ENCODE results near the gene ARMC9. TPM values are rescaled to one million over a fixed set of nuclear protein-coding genes. Genes with fewer than 3 reads are reported as not detected.

Gene ARMC9, protein sequence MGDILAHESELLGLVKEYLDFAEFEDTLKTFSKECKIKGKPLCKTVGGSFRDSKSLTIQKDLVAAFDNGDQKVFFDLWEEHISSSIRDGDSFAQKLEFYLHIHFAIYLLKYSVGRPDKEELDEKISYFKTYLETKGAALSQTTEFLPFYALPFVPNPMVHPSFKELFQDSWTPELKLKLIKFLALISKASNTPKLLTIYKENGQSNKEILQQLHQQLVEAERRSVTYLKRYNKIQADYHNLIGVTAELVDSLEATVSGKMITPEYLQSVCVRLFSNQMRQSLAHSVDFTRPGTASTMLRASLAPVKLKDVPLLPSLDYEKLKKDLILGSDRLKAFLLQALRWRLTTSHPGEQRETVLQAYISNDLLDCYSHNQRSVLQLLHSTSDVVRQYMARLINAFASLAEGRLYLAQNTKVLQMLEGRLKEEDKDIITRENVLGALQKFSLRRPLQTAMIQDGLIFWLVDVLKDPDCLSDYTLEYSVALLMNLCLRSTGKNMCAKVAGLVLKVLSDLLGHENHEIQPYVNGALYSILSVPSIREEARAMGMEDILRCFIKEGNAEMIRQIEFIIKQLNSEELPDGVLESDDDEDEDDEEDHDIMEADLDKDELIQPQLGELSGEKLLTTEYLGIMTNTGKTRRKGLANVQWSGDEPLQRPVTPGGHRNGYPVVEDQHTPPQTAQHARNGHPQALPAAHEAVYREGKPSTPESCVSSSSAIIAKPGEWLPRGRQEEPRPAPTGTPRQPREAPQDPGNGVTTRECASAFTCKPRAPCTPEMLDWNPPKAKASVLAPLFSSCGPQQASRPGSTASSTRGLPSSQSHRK
- total RNA-seq (14.6 and 22.5 TPM in 2 replicates), polyA plus RNA-seq (15.9 and 23.7 TPM in 2 replicates)

GRCh38 chr2:231198291-231199173 lies at the start of gene ARMC9:
Gene ARMC9 (plus strand): TSS chr2:231198631. CDS start chr2:231206239, 7,608 bp downstream.
- Histone ChIP-seq H3K9me3 (ENCODE audit: low read depth) (no peaks in the 10 kb centered on the region), H3K27me3 (no peaks in the 10 kb centered on the region), H2AFZ (peak within 1 kb of the TSS; percentile 98), H3K4me2 (peak within 1 kb of the TSS; percentile 85), H4K20me1 (ENCODE audit: insufficient read depth, poor library complexity, severe bottlenecking) (no peaks in the 10 kb centered on the region), H3K9me2 (replicated peaks; ENCODE audit: insufficient read depth) (no peaks in the 10 kb centered on the region), H3K36me3 (replicated peaks; ENCODE audit: insufficient read depth, low read depth) (no peaks in the 10 kb centered on the region), H3K4me3 (peak within 1 kb of the TSS; percentile 68), H3K27ac (peak within 1 kb of the TSS; percentile 82), H3K79me2 (peaks cover 28% of the 10 kb centered on the region), H3K4me1 (ENCODE audit: insufficient read depth) (peaks cover 7% of the 10 kb centered on the region)
- TF ChIP-seq EZH2phosphoT487 (IDR thresholded peaks at IDR 0.05; ENCODE audit: low read depth, severe bottlenecking, unreplicated experiment): no peak
- TF ChIP-seq EZH2 (IDR thresholded peaks at IDR 0.05; ENCODE audit: borderline replicate concordance): no peak
- TF ChIP-seq, protein P1, sequence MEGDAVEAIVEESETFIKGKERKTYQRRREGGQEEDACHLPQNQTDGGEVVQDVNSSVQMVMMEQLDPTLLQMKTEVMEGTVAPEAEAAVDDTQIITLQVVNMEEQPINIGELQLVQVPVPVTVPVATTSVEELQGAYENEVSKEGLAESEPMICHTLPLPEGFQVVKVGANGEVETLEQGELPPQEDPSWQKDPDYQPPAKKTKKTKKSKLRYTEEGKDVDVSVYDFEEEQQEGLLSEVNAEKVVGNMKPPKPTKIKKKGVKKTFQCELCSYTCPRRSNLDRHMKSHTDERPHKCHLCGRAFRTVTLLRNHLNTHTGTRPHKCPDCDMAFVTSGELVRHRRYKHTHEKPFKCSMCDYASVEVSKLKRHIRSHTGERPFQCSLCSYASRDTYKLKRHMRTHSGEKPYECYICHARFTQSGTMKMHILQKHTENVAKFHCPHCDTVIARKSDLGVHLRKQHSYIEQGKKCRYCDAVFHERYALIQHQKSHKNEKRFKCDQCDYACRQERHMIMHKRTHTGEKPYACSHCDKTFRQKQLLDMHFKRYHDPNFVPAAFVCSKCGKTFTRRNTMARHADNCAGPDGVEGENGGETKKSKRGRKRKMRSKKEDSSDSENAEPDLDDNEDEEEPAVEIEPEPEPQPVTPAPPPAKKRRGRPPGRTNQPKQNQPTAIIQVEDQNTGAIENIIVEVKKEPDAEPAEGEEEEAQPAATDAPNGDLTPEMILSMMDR (IDR thresholded peaks at IDR 0.05; ENCODE audit: poor library complexity): no peak
- 1% methylated on average over 72 of the region's 83 CpGs for WGBS (ENCODE audit: low lambda C conversion rate, missing lambda C conversion rate)
- peak; percentile 90 for DNase-seq (ENCODE audit: low spot score)

DNA sequence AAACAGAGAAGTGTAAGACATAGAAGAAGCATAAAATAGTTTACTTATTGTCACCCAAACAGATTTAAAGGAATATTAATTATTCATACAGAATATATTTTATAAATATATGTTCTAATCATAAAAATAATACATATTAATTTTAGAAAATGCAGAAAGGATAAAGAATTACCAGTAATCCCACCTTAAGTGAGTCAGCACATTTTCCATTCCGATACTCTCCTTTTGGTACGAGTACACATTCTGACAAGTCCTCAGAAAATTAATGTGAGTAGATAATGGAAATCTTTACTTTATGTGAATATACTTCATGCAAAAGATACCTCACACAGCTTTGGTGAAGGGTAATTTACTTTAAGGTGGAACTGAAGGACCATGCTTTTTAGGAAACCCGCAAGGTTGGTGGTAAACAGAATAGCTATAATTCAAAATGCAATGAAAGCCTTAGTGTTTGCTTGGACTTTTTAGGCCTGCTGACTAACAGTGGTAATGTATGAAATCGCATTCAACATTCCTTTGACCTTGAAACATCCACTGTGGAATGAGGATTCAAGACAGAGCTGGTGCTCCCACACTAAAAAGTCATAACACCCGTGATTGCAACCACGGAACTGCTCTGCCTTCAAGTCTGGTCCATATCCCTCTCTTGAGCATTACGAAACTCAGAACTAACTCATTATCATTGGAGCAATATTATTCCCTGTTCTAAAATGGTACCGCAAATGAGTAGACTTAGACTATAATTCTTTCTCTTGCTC lies 45.5 kb upstream of the ARMC9 start:
- no peaks in the 10 kb centered on the region for H3K27me3 ChIP-seq
- 89% methylated on average over 8 of the region's 8 CpGs for WGBS (ENCODE audit: low lambda C conversion rate, missing lambda C conversion rate)
- no peaks in the 10 kb centered on the region for H4K20me1 ChIP-seq (ENCODE audit: insufficient read depth, poor library complexity, severe bottlenecking)
- no peak overlapping the region for H2AFZ ChIP-seq
- no peaks in the 10 kb centered on the region for H3K9me3 ChIP-seq (ENCODE audit: low read depth)
- no peaks in the 10 kb centered on the region for H3K4me1 ChIP-seq (ENCODE audit: insufficient read depth)
- H3K9me2 ChIP-seq (replicated peaks; ENCODE audit: insufficient read depth): no peaks in the 10 kb centered on the region
- no peak for DNase-seq (ENCODE audit: low spot score)
- no peak overlapping the region for H3K27ac ChIP-seq
- H3K79me2 ChIP-seq: no peaks in the 10 kb centered on the region
- H3K36me3 ChIP-seq (replicated peaks; ENCODE audit: insufficient read depth, low read depth): no peaks in the 10 kb centered on the region
- no peak overlapping the region for H3K4me2 ChIP-seq
- TF ChIP-seq, protein P1 (IDR thresholded peaks at IDR 0.05; ENCODE audit: poor library complexity): no peak
- TF ChIP-seq EZH2phosphoT487 (IDR thresholded peaks at IDR 0.05; ENCODE audit: low read depth, severe bottlenecking, unreplicated experiment) (no peak), EZH2 (IDR thresholded peaks at IDR 0.05; ENCODE audit: borderline replicate concordance) (no peak)
- H3K4me3 ChIP-seq: no peak overlapping the region

- no peak for TF ChIP-seq EZH2phosphoT487 (IDR thresholded peaks at IDR 0.05; ENCODE audit: low read depth, severe bottlenecking, unreplicated experiment)
- TF ChIP-seq, protein P1 (IDR thresholded peaks at IDR 0.05; ENCODE audit: poor library complexity): no peak
- H3K9me3 ChIP-seq (ENCODE audit: low read depth): no peaks in the 10 kb centered on the region
- no peaks in the 10 kb centered on the region for H3K4me1 ChIP-seq (ENCODE audit: insufficient read depth)
- H3K4me2 ChIP-seq: no peak overlapping the region
- no peaks in the 10 kb centered on the region for H3K36me3 ChIP-seq (replicated peaks; ENCODE audit: insufficient read depth, low read depth)
- no peak overlapping the region for H3K27ac ChIP-seq
- no peak overlapping the region for H3K4me3 ChIP-seq
- no peak for DNase-seq (ENCODE audit: low spot score)
- no peaks in the 10 kb centered on the region for H4K20me1 ChIP-seq (ENCODE audit: insufficient read depth, poor library complexity, severe bottlenecking)
- H3K79me2 ChIP-seq: no peaks in the 10 kb centered on the region
- no peak overlapping the region for H2AFZ ChIP-seq
- H3K27me3 ChIP-seq: no peaks in the 10 kb centered on the region
- H3K9me2 ChIP-seq (replicated peaks; ENCODE audit: insufficient read depth): no peaks in the 10 kb centered on the region
Observed at GRCh38 chr2:231159306-231159705, 39.1 kb upstream of the ARMC9 start.
